ENCODE results near the gene MAP3K10.

DNA sequence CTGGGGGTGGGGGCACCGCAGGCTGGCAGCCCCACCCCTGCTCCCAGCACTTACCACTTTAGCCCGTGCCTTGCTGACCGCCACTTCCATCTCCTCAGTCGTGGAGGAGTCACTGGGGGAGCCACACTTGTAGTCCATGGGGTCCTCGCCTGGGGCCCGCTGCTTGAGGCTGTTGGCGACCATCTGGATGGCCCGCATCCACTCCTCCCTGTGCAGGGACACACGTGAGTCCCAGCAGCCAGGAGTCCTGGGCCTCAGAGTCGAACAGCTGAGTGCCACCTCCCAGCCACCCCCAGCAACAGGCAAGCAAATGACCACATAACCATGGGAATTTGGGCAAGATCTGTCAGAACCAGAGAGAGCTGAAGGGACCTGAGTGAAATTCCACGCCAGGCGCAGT lies 51.3 kb downstream of the MAP3K10 start:
- TF ChIP-seq, protein P1, sequence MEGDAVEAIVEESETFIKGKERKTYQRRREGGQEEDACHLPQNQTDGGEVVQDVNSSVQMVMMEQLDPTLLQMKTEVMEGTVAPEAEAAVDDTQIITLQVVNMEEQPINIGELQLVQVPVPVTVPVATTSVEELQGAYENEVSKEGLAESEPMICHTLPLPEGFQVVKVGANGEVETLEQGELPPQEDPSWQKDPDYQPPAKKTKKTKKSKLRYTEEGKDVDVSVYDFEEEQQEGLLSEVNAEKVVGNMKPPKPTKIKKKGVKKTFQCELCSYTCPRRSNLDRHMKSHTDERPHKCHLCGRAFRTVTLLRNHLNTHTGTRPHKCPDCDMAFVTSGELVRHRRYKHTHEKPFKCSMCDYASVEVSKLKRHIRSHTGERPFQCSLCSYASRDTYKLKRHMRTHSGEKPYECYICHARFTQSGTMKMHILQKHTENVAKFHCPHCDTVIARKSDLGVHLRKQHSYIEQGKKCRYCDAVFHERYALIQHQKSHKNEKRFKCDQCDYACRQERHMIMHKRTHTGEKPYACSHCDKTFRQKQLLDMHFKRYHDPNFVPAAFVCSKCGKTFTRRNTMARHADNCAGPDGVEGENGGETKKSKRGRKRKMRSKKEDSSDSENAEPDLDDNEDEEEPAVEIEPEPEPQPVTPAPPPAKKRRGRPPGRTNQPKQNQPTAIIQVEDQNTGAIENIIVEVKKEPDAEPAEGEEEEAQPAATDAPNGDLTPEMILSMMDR (IDR thresholded peaks at IDR 0.05) = no peak
- no peak for TF ChIP-seq POLR2A (IDR thresholded peaks at IDR 0.05)
